GM23338 (cell line): ENCODE results near the gene FAM120AOS.

Experiments
- CREB1 ChIP-seq: fragments of 250-450 bp; sonication (Bioruptor Pico); IDR thresholded peaks from 2 replicates; pipeline ENCODE4 v1.5.0; 2020; ENCODE audit warnings: low read depth, mild to moderate bottlenecking, moderate library complexity
- EZH2 ChIP-seq: fragments of 200-600 bp; sonication (generic); IDR thresholded peaks from one replicate; pipeline ENCODE4 v1.8.0; 2017; ENCODE audit warnings: antibody characterized with exemption, mild to moderate bottlenecking, low read depth; ENCODE audit not compliant: unreplicated experiment
- EZH2phosphoT487 ChIP-seq: fragments of 200-600 bp; sonication (generic); IDR thresholded peaks from one replicate; pipeline ENCODE4 v1.8.1; 2018; ENCODE audit warnings: antibody characterized with exemption; ENCODE audit not compliant: unreplicated experiment
- JUNB ChIP-seq: IDR thresholded peaks from one replicate; pipeline ENCODE4 v1.6.1; 2016; ENCODE audit warnings: antibody characterized with exemption; ENCODE audit not compliant: unreplicated experiment
- NANOG ChIP-seq: IDR thresholded peaks from 2 replicates; pipeline ENCODE4 v1.6.1; 2016; ENCODE audit warnings: antibody characterized with exemption, borderline replicate concordance
- POLR2AphosphoS5 ChIP-seq: IDR thresholded peaks from 2 replicates; pipeline ENCODE4 v1.6.1; 2016; ENCODE audit warnings: antibody characterized with exemption, low read depth
- STAT1 ChIP-seq: IDR thresholded peaks from one replicate; pipeline ENCODE4 v1.6.1; 2016; ENCODE audit warnings: antibody characterized with exemption; ENCODE audit not compliant: unreplicated experiment
- TF ChIP-seq, protein P1 (sequence below), 2 experiments: fragments of 200-600 bp in 1 of 2; sonication (generic) in 1 of 2; conservative IDR thresholded peaks; 2 replicates each; pipeline versions ENCODE4 v1.5.1 to v1.6.1; 2016 to 2017; ENCODE audit warnings: antibody characterized with exemption in 2 of 2, low read depth in 2 of 2, mild to moderate bottlenecking in 2 of 2, moderate library complexity in 1 of 2
- TF ChIP-seq, protein P2 (sequence below): IDR thresholded peaks from one replicate; pipeline ENCODE4 v1.6.1; 2018; ENCODE audit warnings: antibody characterized with exemption; ENCODE audit not compliant: unreplicated experiment

DNA sequence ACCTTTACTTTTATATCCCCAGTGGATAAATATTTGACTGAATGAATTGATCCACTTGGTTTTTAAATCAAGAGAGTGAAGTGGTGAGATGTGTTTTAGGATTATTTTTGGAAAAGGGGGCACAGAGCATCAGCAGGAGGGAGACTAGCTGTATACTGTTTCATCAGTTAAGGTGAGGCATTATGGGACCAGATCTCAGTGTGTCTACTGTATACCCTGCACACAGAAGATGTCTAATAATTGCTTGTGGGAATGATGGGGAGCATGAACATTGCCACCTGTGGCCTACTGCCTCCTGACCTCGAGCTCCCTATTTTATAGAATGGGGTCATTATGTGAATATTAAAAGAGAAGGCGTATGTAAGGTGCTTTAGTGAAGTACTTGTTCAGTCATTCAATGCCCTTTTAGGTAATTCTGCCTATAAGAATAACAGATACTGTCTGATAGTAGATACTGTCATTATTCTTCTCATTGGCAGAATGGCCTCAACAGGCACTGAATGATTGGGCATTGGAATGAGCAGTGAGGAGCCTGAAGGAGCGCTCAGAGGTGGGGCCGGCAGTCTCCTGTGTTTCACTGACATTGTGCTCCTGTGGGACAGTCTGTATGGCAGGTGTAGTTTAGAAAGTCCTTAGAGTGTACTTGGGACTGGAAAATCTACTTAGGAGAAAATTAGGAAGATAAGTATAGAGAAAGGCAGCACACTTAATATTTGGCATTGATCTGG lies 47.4 kb upstream of the FAM120AOS start:
- TF ChIP-seq EZH2 (no peak), POLR2AphosphoS5 (no peak), CREB1 (no peak), JUNB (no peak), EZH2phosphoT487 (no peak), STAT1 (no peak), NANOG (no peak)
- TF ChIP-seq, protein P1, sequence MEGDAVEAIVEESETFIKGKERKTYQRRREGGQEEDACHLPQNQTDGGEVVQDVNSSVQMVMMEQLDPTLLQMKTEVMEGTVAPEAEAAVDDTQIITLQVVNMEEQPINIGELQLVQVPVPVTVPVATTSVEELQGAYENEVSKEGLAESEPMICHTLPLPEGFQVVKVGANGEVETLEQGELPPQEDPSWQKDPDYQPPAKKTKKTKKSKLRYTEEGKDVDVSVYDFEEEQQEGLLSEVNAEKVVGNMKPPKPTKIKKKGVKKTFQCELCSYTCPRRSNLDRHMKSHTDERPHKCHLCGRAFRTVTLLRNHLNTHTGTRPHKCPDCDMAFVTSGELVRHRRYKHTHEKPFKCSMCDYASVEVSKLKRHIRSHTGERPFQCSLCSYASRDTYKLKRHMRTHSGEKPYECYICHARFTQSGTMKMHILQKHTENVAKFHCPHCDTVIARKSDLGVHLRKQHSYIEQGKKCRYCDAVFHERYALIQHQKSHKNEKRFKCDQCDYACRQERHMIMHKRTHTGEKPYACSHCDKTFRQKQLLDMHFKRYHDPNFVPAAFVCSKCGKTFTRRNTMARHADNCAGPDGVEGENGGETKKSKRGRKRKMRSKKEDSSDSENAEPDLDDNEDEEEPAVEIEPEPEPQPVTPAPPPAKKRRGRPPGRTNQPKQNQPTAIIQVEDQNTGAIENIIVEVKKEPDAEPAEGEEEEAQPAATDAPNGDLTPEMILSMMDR (conservative IDR thresholded peaks at IDR 0.05; ENCODE audit: low read depth in 2 of 2): no peak
- TF ChIP-seq, protein P2, sequence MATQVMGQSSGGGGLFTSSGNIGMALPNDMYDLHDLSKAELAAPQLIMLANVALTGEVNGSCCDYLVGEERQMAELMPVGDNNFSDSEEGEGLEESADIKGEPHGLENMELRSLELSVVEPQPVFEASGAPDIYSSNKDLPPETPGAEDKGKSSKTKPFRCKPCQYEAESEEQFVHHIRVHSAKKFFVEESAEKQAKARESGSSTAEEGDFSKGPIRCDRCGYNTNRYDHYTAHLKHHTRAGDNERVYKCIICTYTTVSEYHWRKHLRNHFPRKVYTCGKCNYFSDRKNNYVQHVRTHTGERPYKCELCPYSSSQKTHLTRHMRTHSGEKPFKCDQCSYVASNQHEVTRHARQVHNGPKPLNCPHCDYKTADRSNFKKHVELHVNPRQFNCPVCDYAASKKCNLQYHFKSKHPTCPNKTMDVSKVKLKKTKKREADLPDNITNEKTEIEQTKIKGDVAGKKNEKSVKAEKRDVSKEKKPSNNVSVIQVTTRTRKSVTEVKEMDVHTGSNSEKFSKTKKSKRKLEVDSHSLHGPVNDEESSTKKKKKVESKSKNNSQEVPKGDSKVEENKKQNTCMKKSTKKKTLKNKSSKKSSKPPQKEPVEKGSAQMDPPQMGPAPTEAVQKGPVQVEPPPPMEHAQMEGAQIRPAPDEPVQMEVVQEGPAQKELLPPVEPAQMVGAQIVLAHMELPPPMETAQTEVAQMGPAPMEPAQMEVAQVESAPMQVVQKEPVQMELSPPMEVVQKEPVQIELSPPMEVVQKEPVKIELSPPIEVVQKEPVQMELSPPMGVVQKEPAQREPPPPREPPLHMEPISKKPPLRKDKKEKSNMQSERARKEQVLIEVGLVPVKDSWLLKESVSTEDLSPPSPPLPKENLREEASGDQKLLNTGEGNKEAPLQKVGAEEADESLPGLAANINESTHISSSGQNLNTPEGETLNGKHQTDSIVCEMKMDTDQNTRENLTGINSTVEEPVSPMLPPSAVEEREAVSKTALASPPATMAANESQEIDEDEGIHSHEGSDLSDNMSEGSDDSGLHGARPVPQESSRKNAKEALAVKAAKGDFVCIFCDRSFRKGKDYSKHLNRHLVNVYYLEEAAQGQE: no peak
